ENCODE data around the gene PIAS4.
"Not testable (repeated sequence)": the region's sequence is repeated elsewhere in the genome, so short reads cannot be mapped to it uniquely, and the experiment has no call there.

PIAS4 gene

DNA sequence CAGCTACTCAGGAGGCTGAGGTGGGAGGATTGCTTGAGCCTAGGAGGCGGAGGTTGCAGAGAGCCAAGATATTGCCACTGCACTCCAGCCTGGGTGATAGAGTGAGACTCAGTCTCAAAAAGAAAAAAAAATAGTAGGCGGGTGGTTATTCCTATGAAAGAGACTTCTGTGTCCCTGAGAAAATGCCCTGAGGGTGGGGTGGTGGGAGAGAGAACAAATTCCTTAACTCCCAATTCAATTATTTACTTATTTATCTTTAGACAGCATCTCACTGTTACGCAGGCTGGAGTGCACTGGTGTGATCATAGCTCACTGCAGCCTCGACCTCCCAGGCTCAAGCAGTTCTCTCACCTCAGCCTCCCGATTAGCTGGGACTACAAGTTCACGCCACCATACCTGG lies 11.9 kb upstream of the PIAS4 start:
- DNase-seq (ENCODE audit: low read depth in 2 of 2) = no peak

DNA sequence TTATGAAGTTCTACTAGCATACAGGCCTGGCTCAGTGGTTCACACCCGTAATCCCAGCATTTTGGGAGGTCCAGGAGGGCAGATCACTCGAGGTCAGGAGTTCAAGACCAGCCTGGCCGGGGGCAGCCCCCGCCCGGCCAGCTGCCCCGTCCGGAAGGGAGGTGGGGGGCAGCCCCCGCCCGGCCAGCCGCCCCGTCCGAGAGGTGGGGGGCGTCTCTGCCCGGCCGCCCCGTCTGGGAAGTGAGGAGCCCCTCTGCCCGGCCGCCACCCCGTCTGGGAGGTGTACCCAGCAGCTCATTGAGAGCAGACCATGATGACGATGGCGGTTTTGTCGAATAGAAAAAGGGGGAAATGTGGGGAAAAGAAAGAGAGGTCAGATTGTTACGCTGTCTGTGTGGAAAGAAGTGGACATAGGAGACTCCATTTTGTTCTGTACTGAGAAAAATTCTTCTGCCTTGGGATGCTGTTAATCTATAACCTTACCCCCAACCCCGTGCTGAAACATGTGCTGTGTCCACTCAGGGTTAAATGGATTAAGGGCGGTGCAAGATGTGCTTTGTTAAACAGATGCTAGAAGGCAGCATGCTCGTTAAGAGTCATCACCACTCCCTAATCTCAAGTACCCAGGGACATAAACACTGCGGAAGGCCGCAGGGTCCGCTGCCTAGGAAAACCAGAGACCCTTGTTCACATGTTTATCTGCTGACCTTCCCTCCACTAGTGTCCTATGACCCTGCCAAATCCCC lies 8.7 kb upstream of the PIAS4 start:
- not testable (repeated sequence) for DNase-seq (ENCODE audit: low read depth in 2 of 2)

DNA sequence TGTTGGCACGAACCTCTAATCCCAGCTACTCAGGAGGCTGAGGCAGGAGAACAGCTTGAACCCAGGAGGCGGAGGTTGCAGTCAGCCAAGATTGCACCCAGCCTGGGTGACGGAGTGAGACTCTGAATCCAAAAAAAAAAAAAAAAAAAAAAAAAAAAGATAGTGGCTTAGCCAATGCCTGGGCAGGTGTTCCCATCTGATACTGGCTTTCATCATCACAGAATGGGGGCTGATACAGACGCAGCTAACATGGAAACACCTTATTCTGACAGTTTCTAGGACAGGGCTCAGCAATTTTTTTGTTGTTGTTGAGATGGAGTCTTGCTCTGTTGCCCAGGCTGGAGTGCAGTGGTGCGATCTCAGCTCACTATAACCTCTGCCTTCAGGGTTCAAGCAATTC lies 6.7 kb upstream of the PIAS4 start:
- not testable (repeated sequence) for DNase-seq (ENCODE audit: low read depth in 2 of 2)

GRCh38 chr19:4005436-4005835 lies 2.1 kb upstream of the PIAS4 start:
- DNase-seq (ENCODE audit: low read depth in 2 of 2) = not testable (repeated sequence)

DNA sequence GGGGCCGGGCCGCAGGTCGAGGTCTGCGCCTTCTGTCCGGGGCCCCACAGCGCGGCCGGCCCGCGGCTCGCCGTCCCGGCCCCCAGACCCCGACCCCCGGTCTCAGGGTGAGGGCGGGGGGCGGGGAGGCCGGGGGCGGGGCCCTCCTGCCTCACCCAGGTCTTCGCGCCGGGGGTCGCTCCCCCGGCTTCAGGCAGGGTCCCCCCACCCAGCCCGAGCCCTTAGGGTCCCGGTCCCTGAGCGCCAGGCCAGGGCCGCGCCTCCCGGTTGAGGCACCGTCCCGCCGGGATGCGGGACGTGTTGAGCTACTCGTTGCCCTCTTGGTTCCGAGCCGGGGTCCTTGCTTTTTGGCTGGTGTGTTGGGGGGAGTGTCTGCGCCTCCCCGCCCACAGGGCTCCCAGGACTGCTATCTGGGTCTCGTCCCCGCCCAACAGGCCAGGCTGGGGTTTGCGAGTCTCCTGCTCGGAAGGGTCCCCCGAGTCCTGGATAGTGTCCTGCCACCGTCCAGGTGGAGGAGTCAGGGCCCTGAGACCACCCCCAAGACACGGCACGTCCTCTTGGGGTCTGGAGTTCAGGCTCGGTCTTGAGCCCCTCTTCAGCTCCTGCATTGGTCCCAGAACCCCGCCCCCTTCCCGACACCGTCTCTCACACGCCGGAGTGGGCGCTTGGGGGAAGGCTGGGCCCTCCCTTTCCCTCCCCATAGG lies 452 bp downstream of the PIAS4 start:
- DNase-seq (ENCODE audit: low read depth in 2 of 2) = peak in 1 of 2 donors; percentile 13

DNA sequence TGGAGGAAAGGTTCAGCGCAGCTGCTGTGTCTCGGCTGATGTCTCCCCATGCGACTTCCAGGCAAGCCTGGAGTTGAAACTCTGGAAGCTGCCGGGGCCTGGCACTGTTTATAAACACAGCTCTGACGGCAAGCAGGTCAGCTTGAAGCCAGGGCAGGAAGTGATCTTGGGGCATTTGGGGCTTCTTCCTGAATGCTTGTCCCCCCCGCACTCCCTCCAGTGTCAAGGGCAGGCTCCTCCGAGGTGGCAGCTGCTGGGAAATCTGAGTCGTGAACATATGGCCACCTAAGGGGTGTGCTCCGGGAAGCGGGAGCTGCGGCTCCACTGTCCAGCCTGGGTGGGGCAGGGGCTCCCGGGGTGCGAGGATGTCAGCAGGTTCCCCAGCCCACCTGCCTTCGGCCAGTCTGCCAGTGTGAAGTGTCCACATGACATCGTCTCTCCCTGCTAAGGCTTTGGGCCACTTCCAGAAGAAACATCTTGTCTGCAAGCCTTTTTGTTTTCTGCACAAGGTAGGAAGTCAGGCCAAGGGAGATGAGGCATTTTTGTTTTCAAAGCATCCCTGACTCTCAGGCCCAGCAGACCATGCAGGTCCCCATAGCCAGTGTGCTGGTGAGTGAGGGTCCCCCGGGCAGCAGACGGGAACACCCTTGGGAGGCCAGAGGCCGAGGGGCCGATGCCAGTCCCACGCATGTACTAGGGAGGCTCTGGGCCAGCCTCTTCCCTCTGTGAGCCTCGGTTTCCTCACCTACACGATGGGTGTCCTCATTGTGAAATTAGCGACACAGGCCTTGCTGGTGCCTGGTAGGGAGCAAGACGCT lies 2.7 kb downstream of the PIAS4 start:
- DNase-seq (ENCODE audit: low read depth in 2 of 2) = no peak

DNA sequence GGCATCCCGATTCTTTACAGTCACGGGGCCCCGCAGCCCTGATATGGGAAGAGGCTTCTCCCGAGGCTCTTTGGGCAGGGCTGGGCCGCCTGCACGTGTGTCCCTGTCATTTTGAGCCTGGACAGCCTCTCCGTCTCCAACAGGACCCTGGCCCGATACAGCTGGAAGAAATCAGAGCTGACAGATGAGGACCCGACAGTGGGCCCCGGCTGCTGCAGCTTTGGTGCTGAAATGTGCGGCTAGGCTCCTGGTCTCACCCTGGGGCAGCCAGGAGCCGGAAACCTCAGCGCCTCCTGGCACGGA lies 3.2 kb downstream of the PIAS4 start:
- no peak for DNase-seq (ENCODE audit: low read depth in 2 of 2)

DNA sequence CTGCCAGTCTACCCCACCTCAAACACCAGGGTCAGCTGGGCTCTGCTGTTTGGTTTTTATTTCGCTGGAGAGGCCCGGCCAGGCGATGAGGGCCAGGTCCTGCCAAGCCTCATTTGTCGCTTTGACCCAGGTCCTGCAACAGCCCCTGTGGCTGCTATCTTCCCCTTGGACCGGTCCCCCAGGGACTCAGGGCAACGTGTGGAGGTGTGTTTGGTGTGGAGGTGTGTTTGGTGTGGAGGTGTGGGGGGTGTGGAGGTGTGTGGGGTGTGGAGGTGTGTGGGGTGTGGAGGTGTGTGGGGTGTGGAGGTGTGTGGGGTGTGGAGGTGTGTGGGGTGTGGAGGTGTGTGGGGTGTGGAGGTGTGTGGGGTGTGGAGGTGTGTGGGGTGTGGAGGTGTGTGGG lies 3.9 kb downstream of the PIAS4 start:
- DNase-seq (ENCODE audit: low read depth in 2 of 2) = not testable (repeated sequence)

DNA sequence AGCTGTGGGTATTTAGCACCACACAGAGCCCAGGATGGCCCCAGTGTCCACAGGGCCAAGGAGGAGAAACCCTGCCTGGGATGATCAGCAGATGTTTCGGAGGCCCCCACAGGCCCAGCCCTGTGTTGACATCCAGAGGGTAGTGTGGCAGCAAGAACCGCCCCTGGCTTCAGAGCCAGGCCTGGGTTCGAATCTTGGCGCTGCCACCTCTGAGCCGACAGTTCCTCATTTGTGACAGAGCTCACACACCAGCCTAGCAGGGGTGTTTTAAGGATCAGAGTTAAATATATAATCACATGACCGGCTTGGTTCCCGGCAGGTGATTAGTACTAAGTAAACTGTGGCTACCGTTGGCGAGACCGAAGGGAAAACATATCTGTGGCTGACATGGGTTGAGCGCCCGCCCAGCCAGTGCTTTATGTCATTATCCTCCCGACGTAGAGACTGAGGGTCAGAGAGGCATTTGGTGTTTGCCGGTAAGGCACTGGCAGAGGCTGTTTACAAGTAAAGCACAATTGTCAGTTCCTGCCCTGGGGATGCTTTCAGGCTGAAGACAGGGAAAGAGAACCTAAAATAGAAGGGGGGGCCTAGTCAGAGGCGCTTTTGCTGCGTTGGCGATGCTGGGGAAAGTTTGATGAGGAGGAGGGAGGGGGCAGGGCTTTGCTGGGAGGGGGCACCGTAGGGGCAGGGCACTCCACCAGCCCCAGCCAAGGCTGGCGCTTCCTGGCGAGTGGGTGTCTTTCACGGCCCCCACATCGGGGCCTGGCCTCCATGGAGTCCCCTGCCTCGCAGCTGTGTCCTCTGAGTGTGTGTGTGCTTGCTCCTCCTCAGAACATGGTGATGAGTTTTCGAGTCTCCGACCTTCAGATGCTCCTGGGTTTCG lies 4.8 kb downstream of the PIAS4 start:
- DNase-seq (ENCODE audit: low read depth in 2 of 2) = no peak

GRCh38 chr19:4012975-4013634 lies 5.6 kb downstream of the PIAS4 start:
- no peak for DNase-seq (ENCODE audit: low read depth in 2 of 2)

DNA sequence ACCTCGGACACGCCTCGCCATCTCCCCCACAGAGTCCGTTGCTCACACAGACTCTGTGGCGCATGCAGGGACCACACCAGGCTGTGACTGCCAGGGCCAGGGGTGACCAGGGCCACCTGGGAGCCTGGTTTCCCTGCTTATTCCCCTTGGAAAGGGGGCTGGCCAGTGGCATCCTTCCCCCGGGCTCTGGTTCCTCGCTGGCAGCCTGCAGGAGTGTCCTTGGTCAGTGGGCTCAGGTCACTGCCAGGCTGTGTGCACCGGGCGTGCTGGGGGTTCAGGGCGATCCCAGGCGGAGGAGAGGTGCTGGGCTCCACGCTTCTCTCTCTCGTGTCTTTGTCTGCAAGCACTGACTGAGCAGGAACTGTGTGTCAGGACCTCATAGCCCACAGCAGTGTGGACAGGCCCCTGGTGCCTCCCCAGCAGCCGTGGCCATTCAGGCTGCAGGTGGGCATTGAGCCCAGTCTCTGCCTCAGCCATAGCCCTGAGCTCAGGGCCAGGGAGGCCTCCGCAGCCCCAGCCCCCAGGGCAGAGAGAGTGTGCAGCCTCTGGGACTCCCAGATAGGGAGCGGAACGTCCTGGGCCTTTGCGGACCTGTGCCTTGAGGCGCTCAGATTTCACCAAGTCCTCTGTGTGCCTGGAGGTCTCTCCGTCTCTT lies 6.5 kb downstream of the PIAS4 start:
- no peak for DNase-seq (ENCODE audit: low read depth in 2 of 2)

DNA sequence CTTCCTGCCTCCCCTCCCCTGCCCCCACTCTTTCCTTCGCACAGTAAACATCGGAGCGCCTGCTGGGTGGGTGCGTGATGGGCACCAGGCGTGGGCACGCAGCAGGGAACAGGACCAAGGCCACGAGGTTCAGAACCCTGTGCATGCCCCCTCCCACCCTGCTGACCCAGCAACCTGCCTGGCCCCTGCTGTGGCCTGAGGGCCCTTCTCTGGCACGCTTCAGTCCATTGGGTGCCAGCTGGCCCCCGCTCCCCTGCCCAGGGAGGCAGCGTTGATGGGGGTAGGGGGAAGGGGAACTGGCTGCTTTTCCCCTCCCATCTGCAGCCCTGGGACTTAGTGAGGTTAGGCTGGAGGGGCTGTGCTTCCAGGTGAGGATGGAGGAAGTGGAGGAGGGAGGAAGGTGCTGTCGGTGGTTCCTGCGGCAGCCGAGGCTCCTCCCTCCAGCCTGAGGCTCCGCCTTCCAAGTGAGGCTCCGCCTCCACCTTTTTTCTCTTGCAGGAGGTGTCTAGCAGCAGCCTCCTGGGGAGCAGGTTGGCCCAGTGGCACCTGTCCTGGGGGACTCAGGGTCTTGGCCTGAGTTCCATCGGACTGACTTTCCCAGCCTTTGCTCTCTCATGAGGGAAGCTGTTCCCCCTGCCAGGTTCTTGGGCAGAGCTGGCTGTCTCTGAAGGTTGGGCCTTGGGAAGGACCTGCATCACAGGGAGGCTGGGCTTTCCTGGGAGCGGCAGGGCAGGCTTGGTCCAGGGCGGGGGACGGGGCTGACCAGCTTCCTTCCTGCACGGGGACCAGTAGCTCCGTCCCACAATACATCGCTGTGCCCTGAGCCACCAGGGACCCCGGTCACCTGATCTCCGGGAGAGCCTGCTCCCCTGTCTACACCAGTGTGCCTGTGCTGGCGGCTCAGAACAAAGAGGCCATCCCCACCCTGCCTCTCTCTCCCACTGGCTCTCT lies 7.3 kb downstream of the PIAS4 start:
- DNase-seq (ENCODE audit: low read depth in 2 of 2) = no peak

DNA sequence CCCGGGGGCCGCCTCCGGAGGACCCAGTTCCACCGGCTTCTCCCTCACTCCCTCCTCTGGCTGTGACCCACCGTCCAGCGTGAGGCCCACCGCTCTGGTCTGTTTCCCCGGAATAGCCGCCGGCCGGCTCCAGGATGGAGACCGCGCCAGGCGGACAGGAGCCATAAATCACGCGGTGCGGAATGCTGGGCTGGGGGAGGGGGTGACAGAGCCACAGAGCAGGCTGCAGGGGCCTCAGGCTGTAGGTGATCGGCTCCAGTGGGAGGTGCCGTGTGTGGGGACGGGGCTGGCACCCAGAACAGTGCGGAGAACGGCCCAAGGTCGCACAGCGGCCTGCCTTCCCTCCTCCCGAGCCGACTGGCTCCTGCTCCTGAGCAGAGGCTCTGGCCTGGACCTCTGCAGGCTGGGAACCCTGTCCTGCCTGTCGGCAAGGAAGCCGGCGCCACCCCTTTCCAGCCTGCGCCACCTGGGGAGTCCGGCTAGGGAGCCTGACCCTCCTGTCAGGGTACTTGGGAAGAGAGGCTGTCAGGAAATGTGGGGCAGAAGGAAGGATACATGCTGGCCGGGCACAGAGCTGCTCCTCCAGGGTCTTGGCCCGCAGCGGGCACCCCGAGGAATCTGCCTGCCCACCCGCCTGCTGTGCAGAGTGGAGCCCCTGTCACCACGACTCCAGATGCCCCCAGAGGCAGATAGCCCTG lies 8.3 kb downstream of the PIAS4 start:
- DNase-seq (ENCODE audit: low read depth in 2 of 2) = no peak

GRCh38 chr19:4016486-4016885 lies 8.9 kb downstream of the PIAS4 start:
- DNase-seq (ENCODE audit: low read depth in 2 of 2) = no peak

DNA sequence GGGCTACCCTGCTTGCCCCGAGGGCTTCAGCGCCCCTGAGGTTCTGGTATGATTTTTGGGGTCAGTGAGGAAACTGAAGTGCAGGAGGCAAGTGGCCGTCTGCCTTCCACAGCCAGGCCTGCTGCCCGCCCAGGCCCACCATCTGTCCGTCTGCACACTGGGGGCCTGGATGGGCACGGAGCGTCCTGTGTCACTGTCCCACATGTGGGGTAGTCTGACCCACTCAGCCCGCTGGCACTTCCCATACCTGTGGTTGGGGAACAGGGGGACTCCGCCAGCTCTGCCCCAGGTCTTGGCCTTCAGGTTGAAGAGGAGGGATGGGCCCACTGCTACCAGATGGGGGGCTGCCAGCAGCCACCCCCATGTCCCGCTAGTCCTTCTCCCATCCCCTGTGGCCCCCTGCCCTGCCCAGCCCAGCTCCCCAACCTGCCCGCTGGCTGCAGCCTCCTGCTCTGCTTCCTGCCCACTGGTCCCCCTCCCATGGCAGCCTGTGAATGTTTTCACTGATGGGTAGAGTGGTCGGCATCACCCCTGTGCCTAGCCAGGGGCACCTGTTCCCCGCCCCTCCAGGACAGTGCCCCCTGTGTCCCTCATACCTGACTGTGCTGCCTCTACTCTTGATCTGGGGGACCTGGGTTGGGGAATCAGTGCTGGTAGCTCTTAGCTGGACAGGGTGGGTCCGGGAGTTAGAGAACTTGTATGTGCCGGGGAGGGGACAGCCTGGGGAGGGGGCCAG lies 9.5 kb downstream of the PIAS4 start:
- no peak for DNase-seq (ENCODE audit: low read depth in 2 of 2)

DNA sequence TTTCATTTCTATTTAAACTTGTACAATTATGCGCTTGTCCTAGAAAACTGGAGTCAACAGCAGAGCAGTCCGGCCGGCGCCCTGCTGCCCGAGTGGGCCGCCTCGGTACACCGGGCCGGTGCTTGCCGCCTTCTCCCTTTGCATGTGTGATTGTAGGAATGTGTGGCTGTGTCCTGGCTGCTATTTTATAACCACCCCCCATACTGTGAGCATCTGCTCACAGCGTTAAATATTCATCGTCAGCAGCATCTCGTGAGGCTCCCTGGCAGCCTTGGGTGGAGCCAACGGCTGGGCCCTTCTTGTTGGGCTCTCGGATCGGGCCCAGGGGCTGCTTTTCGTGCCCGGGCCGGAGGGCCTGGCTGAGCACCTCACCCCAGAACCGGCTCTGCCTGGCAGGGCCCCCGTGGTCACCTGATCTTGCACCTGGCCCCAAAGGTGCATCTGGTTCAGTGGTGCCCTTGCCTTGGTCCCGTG lies 10.6 kb downstream of the PIAS4 start:
- DNase-seq (ENCODE audit: low read depth in 2 of 2) = no peak

- DNase-seq (ENCODE audit: low read depth in 2 of 2) = no peak
Observed at GRCh38 chr19:4018775-4019504, 11.4 kb downstream of the PIAS4 start.
